CD14-positive monocyte (primary cell): ENCODE data around the gene STAM. TPM values are rescaled to one million over a fixed set of nuclear protein-coding genes. Genes with fewer than 3 reads are reported as not detected.

ENCODE experiments used
- DNase-seq, 3 donors: peaks; one replicate each; pipeline ENCODE4 v3.0.0-alpha.2; 2011 to 2022
- H2AFZ ChIP-seq: 2 replicates; pipeline ENCODE4 v1.6.0; 2012; ENCODE audit warnings: mild to moderate bottlenecking, low read depth, low read length, inconsistent platforms; ENCODE audit not compliant: insufficient read depth, poor library complexity, severe bottlenecking
- H3K27ac ChIP-seq, 2 donors: 1 replicate in 1 of 2; 2 replicates in 1 of 2; pipeline ENCODE4 v1.5.1; 2012 to 2013; ENCODE audit warnings: low read length in 2 of 2, control low read depth in 1 of 2, inconsistent platforms in 1 of 2, low read depth in 1 of 2, mild to moderate bottlenecking in 1 of 2
- H3K27me3 ChIP-seq, 2 donors: one replicate each; pipeline versions ENCODE4 v1.6.0 to v1.6.1; 2011 to 2013; ENCODE audit warnings: low read length in 2 of 2; ENCODE audit not compliant: control insufficient read depth in 2 of 2, insufficient read depth in 2 of 2
- H3K36me3 ChIP-seq, 2 donors: replicated peaks in 1 of 2; 1 replicate in 1 of 2; 2 replicates in 1 of 2; pipeline versions ENCODE4 v1.5.1 to v1.6.1; 2012 to 2013; ENCODE audit warnings: low read length in 2 of 2, control low read depth in 1 of 2, inconsistent platforms in 1 of 2, mild to moderate bottlenecking in 1 of 2; ENCODE audit not compliant: insufficient read depth in 2 of 2, control insufficient read depth in 1 of 2
- H3K4me1 ChIP-seq, 2 donors: 1 replicate in 1 of 2; 2 replicates in 1 of 2; pipeline versions ENCODE4 v1.5.1 to v1.6.1; 2012 to 2013; ENCODE audit warnings: low read length in 2 of 2, control low read depth in 1 of 2, inconsistent platforms in 1 of 2, mild to moderate bottlenecking in 1 of 2, moderate library complexity in 1 of 2; ENCODE audit not compliant: insufficient read depth in 2 of 2, control insufficient read depth in 1 of 2
- H3K4me2 ChIP-seq: replicated peaks from 2 replicates; pipeline ENCODE3; 2012; ENCODE audit warnings: low read length, moderate library complexity, mild to moderate bottlenecking; ENCODE audit not compliant: poor library complexity, severe bottlenecking; ENCODE audit errors: extremely low read depth
- H3K4me3 ChIP-seq, 3 experiments: fragments of 200-600 bp in 1 of 3; sonication (generic) in 1 of 3; replicated peaks in 1 of 3; 1 replicate in 2 of 3; 2 replicates in 1 of 3; pipeline ENCODE4 v1.5.1; 2011 to 2013; ENCODE audit warnings: low read length in 3 of 3, mild to moderate bottlenecking in 3 of 3, control low read depth in 2 of 3, low read depth in 2 of 3, inconsistent platforms in 1 of 3, moderate library complexity in 1 of 3
- H3K79me2 ChIP-seq: 2 replicates; pipeline ENCODE4 v1.6.0; 2012; ENCODE audit warnings: mild to moderate bottlenecking, control low read depth, inconsistent platforms, low read length, moderate library complexity; ENCODE audit not compliant: insufficient read depth
- H3K9ac ChIP-seq: 2 replicates; pipeline ENCODE4 v1.6.0; 2017; ENCODE audit warnings: low read length, mild to moderate bottlenecking; ENCODE audit not compliant: insufficient read depth, poor library complexity, severe bottlenecking
- H3K9me3 ChIP-seq, 2 donors: replicated peaks in 1 of 2; 1 replicate in 1 of 2; 2 replicates in 1 of 2; pipeline versions ENCODE4 v1.5.1 to v1.6.1; 2012 to 2013; ENCODE audit warnings: low read length in 2 of 2, control low read depth in 1 of 2; ENCODE audit not compliant: control insufficient read depth in 1 of 2, insufficient read depth in 1 of 2
- H4K20me1 ChIP-seq: 2 replicates; pipeline ENCODE4 v1.6.0; 2012; ENCODE audit warnings: mild to moderate bottlenecking, low read length, control low read depth, moderate library complexity; ENCODE audit not compliant: insufficient read depth
- H3K27ac Mint-ChIP-seq, 7 donors: one replicate each; pipeline ENCODE4 v1.8.0; 2020; ENCODE audit warnings: mild to moderate bottlenecking in 7 of 7, mixed read lengths in 7 of 7, moderate library complexity in 6 of 7, inconsistent platforms in 2 of 7
- H3K27me3 Mint-ChIP-seq, 3 donors: one replicate each; pipeline ENCODE4 v1.8.0; 2021 to 2022; ENCODE audit warnings: low read depth in 3 of 3, mild to moderate bottlenecking in 3 of 3, mixed read lengths in 3 of 3, moderate library complexity in 3 of 3, inconsistent platforms in 1 of 3
- H3K36me3 Mint-ChIP-seq, 2 donors: one replicate each; pipeline ENCODE4 v1.8.0; 2020; ENCODE audit warnings: mixed read lengths in 2 of 2, inconsistent platforms in 1 of 2, mild to moderate bottlenecking in 1 of 2
- H3K4me1 Mint-ChIP-seq: one replicate; pipeline ENCODE4 v1.8.0; 2020; ENCODE audit warnings: mild to moderate bottlenecking, mixed read lengths
- H3K4me3 Mint-ChIP-seq, 2 donors: one replicate each; pipeline ENCODE4 v1.8.0; 2020; ENCODE audit warnings: mild to moderate bottlenecking in 2 of 2, mixed read lengths in 2 of 2, moderate library complexity in 1 of 2
- H3K9me3 Mint-ChIP-seq, 7 donors: one replicate each; pipeline ENCODE4 v1.8.0; 2020 to 2022; ENCODE audit warnings: mixed read lengths in 7 of 7, mild to moderate bottlenecking in 6 of 7, moderate library complexity in 6 of 7, inconsistent platforms in 2 of 7
- CTCF ChIP-seq: fragments of 200-600 bp; IDR thresholded peaks from one replicate; pipeline ENCODE4 v1.8.0; 2022; ENCODE audit warnings: antibody characterized with exemption, mild to moderate bottlenecking
- WGBS: methylation state at CpG from one replicate; pipeline ENCODE4 v1.1.5; 2013; ENCODE audit warnings: missing lambda C conversion rate; ENCODE audit not compliant: insufficient coverage; 5-methylcytosine and 5-hydroxymethylcytosine counted together
- intact Hi-C, 2 donors: fragments of 100-400 bp; cut with micrococcal nuclease; formaldehyde crosslinking; loops; one replicate each; pipeline versions ENCODE4 v1.15.0 to v1.15.1; 2023
- polyA plus RNA-seq, 3 donors: library from polyadenylated mRNA; depleted of rRNA in 1 of 3; unstranded in 2 of 3; stranded (reverse) in 1 of 3; fragments of 300-500 nt in 2 of 3; fragments of >200 nt in 1 of 3; fragmentation: Illumina TruSeq in 2 of 3; gene quantifications; 1 replicate in 2 of 3; 2 replicates in 1 of 3; pipeline ENCODE4 v1.2.3, GENCODE V29; 2012 to 2021

Gene STAM
- polyA plus RNA-seq, 3 donors = 5.5 to 16.4 (median 5.9) TPM

GRCh38 chr10:17650416-17650815, 6.5 kb downstream of the STAM start:
- Histone ChIP-seq H3K79me2 (peaks cover 98% of the 10 kb centered on the region), H3K4me3 (no peak overlapping the region), H3K27ac (no peak overlapping the region), H2AFZ (no peak overlapping the region), H3K9ac (no peak overlapping the region), H3K9me3 (peaks cover 0 to 12% of the 10 kb centered on the region in 2 donors), H3K27me3 (no peaks in the 10 kb centered on the region), H3K4me2 (no peak overlapping the region), H4K20me1 (peaks cover 67% of the 10 kb centered on the region), H3K36me3 (peaks cover 0 to 20% of the 10 kb centered on the region in 2 donors), H3K4me1 (peaks cover 31 to 36% of the 10 kb centered on the region in 2 donors)
- WGBS = 100% methylated on average over 3 of the region's 8 CpGs
- no peak for TF ChIP-seq CTCF
- intact Hi-C loops = no loop called here
- Mint-ChIP-seq H3K36me3 (peaks cover 22 to 38% of the 10 kb centered on the region in 2 donors), H3K27me3 (no peaks in the 10 kb centered on the region), H3K4me3 (no peak overlapping the region), H3K27ac (peak overlapping the region in 1 of 7 donors; percentile 53), H3K9me3 (peaks cover 0 to 9% (median 8%) of the 10 kb centered on the region in 7 donors), H3K4me1 (peaks cover 52% of the 10 kb centered on the region)
- no peak for DNase-seq

- H3K4me1 Mint-ChIP-seq = peaks cover 52% of the 10 kb centered on the region
- H3K4me3 ChIP-seq = no peak overlapping the region
- no peaks in the 10 kb centered on the region for H3K27me3 Mint-ChIP-seq
- TF ChIP-seq CTCF = no peak
- H3K9me3 ChIP-seq = peaks cover 0 to 12% of the 10 kb centered on the region in 2 donors
- H2AFZ ChIP-seq = no peak overlapping the region
- intact Hi-C loops = no loop called here
- H3K27me3 ChIP-seq = no peaks in the 10 kb centered on the region
- H3K4me3 Mint-ChIP-seq = no peak overlapping the region
- no peak overlapping the region for H3K9ac ChIP-seq
- H4K20me1 ChIP-seq = peaks cover 81% of the 10 kb centered on the region
- H3K36me3 ChIP-seq = peaks cover 0 to 20% of the 10 kb centered on the region in 2 donors
- peaks cover 22 to 44% of the 10 kb centered on the region in 2 donors for H3K36me3 Mint-ChIP-seq
- H3K27ac Mint-ChIP-seq = peak overlapping the region in 2 of 7 donors; percentile 20 to 47
- no peak for DNase-seq
- H3K9me3 Mint-ChIP-seq = peaks cover 0 to 9% (median 8%) of the 10 kb centered on the region in 7 donors
- H3K4me2 ChIP-seq = no peak overlapping the region
- no peak overlapping the region for H3K27ac ChIP-seq
- H3K79me2 ChIP-seq = peaks cover 98% of the 10 kb centered on the region
- peaks cover 16 to 21% of the 10 kb centered on the region in 2 donors for H3K4me1 ChIP-seq
Measured at GRCh38 chr10:17651896-17652295, 7.9 kb downstream of the STAM start.
